ENCODE measurements around the gene KLHL11. TPM values are rescaled to one million over a fixed set of nuclear protein-coding genes. Genes with fewer than 3 reads are reported as not detected.
A peak's percentile ranks its signal among the peaks of the same experiment; 100 is the strongest.

Gene KLHL11
- total and polyA plus RNA-seq, 4 donors, result 0.68 to 12.6 (median 7.1) TPM

DNA sequence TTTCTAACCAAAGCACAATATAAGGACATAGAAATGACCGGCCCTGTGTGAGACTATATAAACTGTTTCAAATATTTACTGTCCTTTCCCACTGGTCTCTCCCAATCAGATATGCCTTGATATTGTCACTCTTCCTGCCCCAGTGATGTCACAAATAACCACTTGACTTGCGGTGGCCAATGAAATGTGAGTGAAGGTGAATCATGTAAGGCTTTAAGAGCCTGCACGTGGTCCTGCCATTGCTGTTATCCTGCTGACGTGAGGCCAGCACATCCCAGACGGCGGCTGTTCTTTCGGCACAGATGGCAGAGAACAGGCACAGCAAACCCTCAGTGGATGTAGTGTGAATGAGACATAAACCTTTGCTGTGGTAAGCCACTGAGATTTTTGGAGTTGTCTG lies 5.4 kb upstream of the KLHL11 start:
- Histone ChIP-seq H3K27me3 (ENCODE audit: control insufficient read depth in 4 of 4, insufficient read depth in 4 of 4, low read length in 3 of 4) (no peaks in the 10 kb centered on the region), H3K9me3 (ENCODE audit: control insufficient read depth in 4 of 4, low read length in 3 of 4) (no peaks in the 10 kb centered on the region), H3K36me3 (ENCODE audit: control insufficient read depth in 4 of 4, insufficient read depth in 3 of 4, low read depth in 1 of 4, low read length in 3 of 4) (peaks cover 11 to 21% (median 17%) of the 10 kb centered on the region in 4 donors), H3K27ac (ENCODE audit: low read depth in 1 of 2, low read length in 2 of 2) (peak overlapping the region in 1 of 2 donors; percentile 30), H3K9ac (ENCODE audit: low read depth in 1 of 2, low read length in 2 of 2) (no peak overlapping the region), H3K4me1 (ENCODE audit: control insufficient read depth in 4 of 4, insufficient read depth in 4 of 4, low read length in 3 of 4) (peaks cover 11 to 42% (median 32%) of the 10 kb centered on the region in 4 donors), H3K4me3 (ENCODE audit: low read depth in 1 of 3, low read length in 3 of 3) (no peak overlapping the region)
- 87% methylated on average over 7 of the region's 7 CpGs for WGBS
- DNase-seq (ENCODE audit: low spot score), result no peak
- TF ChIP-seq HNF4G (IDR thresholded peaks at IDR 0.05) (no peak), EGR1 (IDR thresholded peaks at IDR 0.05; ENCODE audit: low read depth in 2 of 2) (no peak), GABPA (IDR thresholded peaks at IDR 0.05 in 1 of 2, conservative IDR thresholded peaks at IDR 0.05 in 1 of 2) (no peak), RAD21 (IDR thresholded peaks at IDR 0.05) (no peak), RXRA (IDR thresholded peaks at IDR 0.05) (no peak), FOXA2 (IDR thresholded peaks at IDR 0.05) (no peak), ATF3 (IDR thresholded peaks at IDR 0.05) (no peak)
- TF ChIP-seq, protein P1, sequence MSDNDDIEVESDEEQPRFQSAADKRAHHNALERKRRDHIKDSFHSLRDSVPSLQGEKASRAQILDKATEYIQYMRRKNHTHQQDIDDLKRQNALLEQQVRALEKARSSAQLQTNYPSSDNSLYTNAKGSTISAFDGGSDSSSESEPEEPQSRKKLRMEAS (IDR thresholded peaks at IDR 0.05), result no peak
- TF ChIP-seq, protein P2, sequence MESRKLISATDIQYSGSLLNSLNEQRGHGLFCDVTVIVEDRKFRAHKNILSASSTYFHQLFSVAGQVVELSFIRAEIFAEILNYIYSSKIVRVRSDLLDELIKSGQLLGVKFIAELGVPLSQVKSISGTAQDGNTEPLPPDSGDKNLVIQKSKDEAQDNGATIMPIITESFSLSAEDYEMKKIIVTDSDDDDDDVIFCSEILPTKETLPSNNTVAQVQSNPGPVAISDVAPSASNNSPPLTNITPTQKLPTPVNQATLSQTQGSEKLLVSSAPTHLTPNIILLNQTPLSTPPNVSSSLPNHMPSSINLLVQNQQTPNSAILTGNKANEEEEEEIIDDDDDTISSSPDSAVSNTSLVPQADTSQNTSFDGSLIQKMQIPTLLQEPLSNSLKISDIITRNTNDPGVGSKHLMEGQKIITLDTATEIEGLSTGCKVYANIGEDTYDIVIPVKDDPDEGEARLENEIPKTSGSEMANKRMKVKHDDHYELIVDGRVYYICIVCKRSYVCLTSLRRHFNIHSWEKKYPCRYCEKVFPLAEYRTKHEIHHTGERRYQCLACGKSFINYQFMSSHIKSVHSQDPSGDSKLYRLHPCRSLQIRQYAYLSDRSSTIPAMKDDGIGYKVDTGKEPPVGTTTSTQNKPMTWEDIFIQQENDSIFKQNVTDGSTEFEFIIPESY (IDR thresholded peaks at IDR 0.05), result no peak
- TF ChIP-seq, protein P3, sequence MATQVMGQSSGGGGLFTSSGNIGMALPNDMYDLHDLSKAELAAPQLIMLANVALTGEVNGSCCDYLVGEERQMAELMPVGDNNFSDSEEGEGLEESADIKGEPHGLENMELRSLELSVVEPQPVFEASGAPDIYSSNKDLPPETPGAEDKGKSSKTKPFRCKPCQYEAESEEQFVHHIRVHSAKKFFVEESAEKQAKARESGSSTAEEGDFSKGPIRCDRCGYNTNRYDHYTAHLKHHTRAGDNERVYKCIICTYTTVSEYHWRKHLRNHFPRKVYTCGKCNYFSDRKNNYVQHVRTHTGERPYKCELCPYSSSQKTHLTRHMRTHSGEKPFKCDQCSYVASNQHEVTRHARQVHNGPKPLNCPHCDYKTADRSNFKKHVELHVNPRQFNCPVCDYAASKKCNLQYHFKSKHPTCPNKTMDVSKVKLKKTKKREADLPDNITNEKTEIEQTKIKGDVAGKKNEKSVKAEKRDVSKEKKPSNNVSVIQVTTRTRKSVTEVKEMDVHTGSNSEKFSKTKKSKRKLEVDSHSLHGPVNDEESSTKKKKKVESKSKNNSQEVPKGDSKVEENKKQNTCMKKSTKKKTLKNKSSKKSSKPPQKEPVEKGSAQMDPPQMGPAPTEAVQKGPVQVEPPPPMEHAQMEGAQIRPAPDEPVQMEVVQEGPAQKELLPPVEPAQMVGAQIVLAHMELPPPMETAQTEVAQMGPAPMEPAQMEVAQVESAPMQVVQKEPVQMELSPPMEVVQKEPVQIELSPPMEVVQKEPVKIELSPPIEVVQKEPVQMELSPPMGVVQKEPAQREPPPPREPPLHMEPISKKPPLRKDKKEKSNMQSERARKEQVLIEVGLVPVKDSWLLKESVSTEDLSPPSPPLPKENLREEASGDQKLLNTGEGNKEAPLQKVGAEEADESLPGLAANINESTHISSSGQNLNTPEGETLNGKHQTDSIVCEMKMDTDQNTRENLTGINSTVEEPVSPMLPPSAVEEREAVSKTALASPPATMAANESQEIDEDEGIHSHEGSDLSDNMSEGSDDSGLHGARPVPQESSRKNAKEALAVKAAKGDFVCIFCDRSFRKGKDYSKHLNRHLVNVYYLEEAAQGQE (IDR thresholded peaks at IDR 0.05), result no peak
- TF ChIP-seq, protein P4, sequence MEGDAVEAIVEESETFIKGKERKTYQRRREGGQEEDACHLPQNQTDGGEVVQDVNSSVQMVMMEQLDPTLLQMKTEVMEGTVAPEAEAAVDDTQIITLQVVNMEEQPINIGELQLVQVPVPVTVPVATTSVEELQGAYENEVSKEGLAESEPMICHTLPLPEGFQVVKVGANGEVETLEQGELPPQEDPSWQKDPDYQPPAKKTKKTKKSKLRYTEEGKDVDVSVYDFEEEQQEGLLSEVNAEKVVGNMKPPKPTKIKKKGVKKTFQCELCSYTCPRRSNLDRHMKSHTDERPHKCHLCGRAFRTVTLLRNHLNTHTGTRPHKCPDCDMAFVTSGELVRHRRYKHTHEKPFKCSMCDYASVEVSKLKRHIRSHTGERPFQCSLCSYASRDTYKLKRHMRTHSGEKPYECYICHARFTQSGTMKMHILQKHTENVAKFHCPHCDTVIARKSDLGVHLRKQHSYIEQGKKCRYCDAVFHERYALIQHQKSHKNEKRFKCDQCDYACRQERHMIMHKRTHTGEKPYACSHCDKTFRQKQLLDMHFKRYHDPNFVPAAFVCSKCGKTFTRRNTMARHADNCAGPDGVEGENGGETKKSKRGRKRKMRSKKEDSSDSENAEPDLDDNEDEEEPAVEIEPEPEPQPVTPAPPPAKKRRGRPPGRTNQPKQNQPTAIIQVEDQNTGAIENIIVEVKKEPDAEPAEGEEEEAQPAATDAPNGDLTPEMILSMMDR (IDR thresholded peaks at IDR 0.05; ENCODE audit: low read depth, low read length, missing input control), result no peak

DNA sequence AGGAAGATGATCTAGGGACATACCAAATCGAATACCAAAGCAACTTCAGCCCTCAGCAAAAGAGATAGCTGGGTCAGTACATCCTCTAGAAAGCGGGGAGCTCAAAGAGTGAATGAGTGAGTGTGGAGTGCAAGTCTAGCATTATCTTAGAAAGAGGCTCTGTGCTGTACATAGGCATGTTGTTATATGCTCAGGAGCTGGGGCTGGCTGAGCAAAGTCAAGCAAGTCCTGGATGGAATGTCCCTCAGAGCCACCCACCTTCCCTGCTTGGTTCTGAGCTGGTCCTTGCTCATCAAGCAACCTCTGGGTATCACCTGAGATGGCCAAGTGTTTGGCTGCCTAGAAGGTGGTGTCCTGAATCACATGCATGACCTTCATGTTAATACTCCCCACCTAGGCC lies 4.9 kb upstream of the KLHL11 start:
- WGBS, result 78% methylated on average over 2 of the region's 2 CpGs
- Histone ChIP-seq H3K27ac (ENCODE audit: low read depth in 1 of 2, low read length in 2 of 2) (peak overlapping the region; percentile 30 to 77), H3K36me3 (ENCODE audit: control insufficient read depth in 4 of 4, insufficient read depth in 3 of 4, low read depth in 1 of 4, low read length in 3 of 4) (peaks cover 11 to 21% (median 17%) of the 10 kb centered on the region in 4 donors), H3K4me1 (ENCODE audit: control insufficient read depth in 4 of 4, insufficient read depth in 4 of 4, low read length in 3 of 4) (peaks cover 11 to 45% (median 33%) of the 10 kb centered on the region in 4 donors), H3K4me3 (ENCODE audit: low read depth in 1 of 3, low read length in 3 of 3) (no peak overlapping the region), H3K27me3 (ENCODE audit: control insufficient read depth in 4 of 4, insufficient read depth in 4 of 4, low read length in 3 of 4) (no peaks in the 10 kb centered on the region), H3K9ac (ENCODE audit: low read depth in 1 of 2, low read length in 2 of 2) (no peak overlapping the region), H3K9me3 (ENCODE audit: control insufficient read depth in 4 of 4, low read length in 3 of 4) (no peaks in the 10 kb centered on the region)
- DNase-seq (ENCODE audit: low spot score), result no peak
- no peak for TF ChIP-seq FOXA1 (IDR thresholded peaks at IDR 0.05)
- no peak for TF ChIP-seq SP1 (IDR thresholded peaks at IDR 0.05)
- TF ChIP-seq, protein P2 (IDR thresholded peaks at IDR 0.05), result no peak
- no peak for TF ChIP-seq FOXA2 (IDR thresholded peaks at IDR 0.05)
- no peak for TF ChIP-seq GABPA (IDR thresholded peaks at IDR 0.05 in 1 of 2, conservative IDR thresholded peaks at IDR 0.05 in 1 of 2)
- no peak for TF ChIP-seq RAD21 (IDR thresholded peaks at IDR 0.05)
- TF ChIP-seq, protein P4 (IDR thresholded peaks at IDR 0.05; ENCODE audit: low read depth, low read length, missing input control), result no peak
- TF ChIP-seq RXRA (IDR thresholded peaks at IDR 0.05), result no peak
- TF ChIP-seq, protein P1 (IDR thresholded peaks at IDR 0.05), result no peak
- TF ChIP-seq NR2F2 (IDR thresholded peaks at IDR 0.05), result no peak
- TF ChIP-seq HNF4A (conservative IDR thresholded peaks at IDR 0.05), result no peak
- TF ChIP-seq YY1 (IDR thresholded peaks at IDR 0.05), result no peak
- TF ChIP-seq HNF4G (IDR thresholded peaks at IDR 0.05), result no peak
- TF ChIP-seq EGR1 (IDR thresholded peaks at IDR 0.05; ENCODE audit: low read depth in 2 of 2), result no peak
- TF ChIP-seq ATF3 (IDR thresholded peaks at IDR 0.05), result no peak

All from liver (tissue), 9 donors.